Bronchial epithelial cell (primary cell): Measurements from ENCODE around the gene DYNLL1. TPM values are rescaled to one million over a fixed set of nuclear protein-coding genes. Genes with fewer than 3 reads are reported as not detected.

Source experiments
- DNase-seq: peaks from one replicate; pipeline ENCODE4 v3.0.0-alpha.2; 2010; ENCODE audit warnings: low read depth
- FAIRE-seq: peaks from 2 replicates; lab custom pipeline; 2011; peaks lifted over from hg19 to GRCh38; lab: Jason Lieb, UNC
- H3K27me3 ChIP-seq: 2 replicates; pipeline ENCODE4 v1.5.1; 2011; ENCODE audit warnings: low read length; ENCODE audit not compliant: control insufficient read depth, insufficient read depth
- H3K36me3 ChIP-seq: 2 replicates; pipeline ENCODE4 v1.5.1; 2011; ENCODE audit warnings: low read length; ENCODE audit not compliant: control insufficient read depth, insufficient read depth
- H3K4me3 ChIP-seq: 2 replicates; pipeline ENCODE4 v1.5.1; 2011; ENCODE audit warnings: mild to moderate bottlenecking, low read depth, low read length, control low read depth
- CTCF ChIP-seq: IDR thresholded peaks from 2 replicates; pipeline ENCODE4 v1.5.1; 2011; ENCODE audit warnings: mild to moderate bottlenecking, moderate library complexity, low read length, control low read depth, inconsistent platforms; ENCODE audit not compliant: insufficient read depth, severe bottlenecking
- total RNA-seq: library from RNA; depleted of rRNA; stranded (reverse); fragments of >200 nt; gene quantifications from 2 replicates; pipeline ENCODE4 v1.2.1, GENCODE V29; 2014

DYNLL1 gene
- total RNA-seq, 1 donor from 2014 or later, result 268 TPM

DNA sequence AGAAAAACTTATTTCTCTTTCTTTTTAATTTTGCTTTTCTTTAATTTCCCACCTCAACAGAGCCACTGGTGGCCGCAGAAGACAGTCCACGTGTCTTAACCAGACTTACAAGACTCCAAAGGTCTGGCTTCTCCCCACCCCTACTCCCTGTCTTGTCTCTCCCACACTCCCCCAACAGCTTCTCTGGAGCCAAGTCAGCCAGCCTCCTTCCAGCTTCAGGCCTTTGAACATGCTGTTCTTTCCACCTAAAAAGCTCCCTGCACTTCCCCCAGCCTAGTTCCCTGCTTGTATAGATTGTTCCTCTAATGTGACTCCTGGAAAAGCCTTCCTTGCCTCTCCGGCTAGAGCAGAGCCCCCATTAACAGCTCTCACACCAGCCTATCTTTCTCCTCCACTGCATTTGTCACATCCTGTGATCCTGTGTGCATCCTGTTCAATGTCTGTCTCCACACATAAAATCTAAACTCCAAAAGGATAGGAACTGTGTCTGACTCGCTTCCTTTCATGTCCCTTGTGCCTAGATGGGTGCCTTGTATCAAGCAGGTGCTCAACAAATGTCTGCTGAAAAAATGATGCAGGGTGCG, 7.8 kb upstream of the DYNLL1 start:
- Histone ChIP-seq H3K27me3 (no peaks in the 10 kb centered on the region), H3K36me3 (peaks cover 2% of the 10 kb centered on the region), H3K4me3 (no peak overlapping the region)
- DNase-seq, result no peak
- no peak for TF ChIP-seq CTCF
- FAIRE-seq, result no peak

GRCh38 chr12:120489018-120489417, 6.9 kb upstream of the DYNLL1 start:
- TF ChIP-seq CTCF, result no peak
- Histone ChIP-seq H3K36me3 (peaks cover 2% of the 10 kb centered on the region), H3K4me3 (no peak overlapping the region), H3K27me3 (no peaks in the 10 kb centered on the region)
- DNase-seq, result no peak
- no peak for FAIRE-seq

- no peaks in the 10 kb centered on the region for H3K27me3 ChIP-seq
- no peak for DNase-seq
- peaks cover 2% of the 10 kb centered on the region for H3K36me3 ChIP-seq
- TF ChIP-seq CTCF, result no peak
- H3K4me3 ChIP-seq, result no peak overlapping the region
- no peak for FAIRE-seq
These were observed 5.6 kb upstream of the DYNLL1 start for GRCh38 chr12:120490325-120490724.

DNA sequence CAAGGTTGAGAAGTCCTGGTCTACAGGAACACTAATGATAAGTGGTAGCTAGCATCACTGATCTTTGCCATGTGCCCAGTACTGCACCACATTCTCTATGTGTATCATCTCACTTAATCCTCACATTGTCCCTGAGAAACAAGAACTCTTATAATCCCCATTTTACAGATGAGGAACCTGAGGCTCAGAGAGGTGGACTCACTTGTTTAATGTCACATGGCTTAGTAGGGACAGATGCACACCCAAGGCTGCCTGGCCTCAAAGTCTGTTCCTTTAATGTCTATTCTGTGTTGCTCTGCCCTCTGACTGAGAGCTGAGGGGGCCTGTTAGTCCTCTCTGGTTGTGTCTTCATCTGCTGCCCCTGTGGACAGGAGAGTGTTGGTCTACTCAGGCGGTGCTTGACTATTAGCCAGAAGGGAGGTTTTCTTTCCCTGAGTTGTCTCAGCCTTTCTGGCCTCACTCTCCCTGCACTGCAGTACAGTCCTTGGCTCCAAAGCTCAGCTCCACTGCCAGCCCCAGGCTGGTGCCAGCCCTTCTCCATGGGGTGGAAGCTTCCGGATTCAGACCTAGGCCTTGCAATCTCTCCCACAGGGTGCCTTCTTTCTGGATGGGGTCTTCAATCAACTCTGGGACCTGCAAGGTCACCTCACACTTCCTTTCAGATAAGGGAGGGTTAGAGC, 4.9 kb upstream of the DYNLL1 start:
- no peak overlapping the region for H3K4me3 ChIP-seq
- FAIRE-seq, result no peak
- no peak for DNase-seq
- peaks cover 2% of the 10 kb centered on the region for H3K36me3 ChIP-seq
- no peak for TF ChIP-seq CTCF
- H3K27me3 ChIP-seq, result no peaks in the 10 kb centered on the region

GRCh38 chr12:120495186-120495730, 655 bp upstream of the DYNLL1 start:
- DNase-seq (no peak), FAIRE-seq (no peak)
- peak overlapping the region; percentile 94 for H3K4me3 ChIP-seq
- H3K36me3 ChIP-seq, result peaks cover 2% of the 10 kb centered on the region
- no peak for TF ChIP-seq CTCF
- no peaks in the 10 kb centered on the region for H3K27me3 ChIP-seq
